Measurements from ENCODE around the gene TNFRSF13B. TPM values are rescaled to one million over a fixed set of nuclear protein-coding genes. Genes with fewer than 3 reads are reported as not detected.
"Not testable (repeated sequence)": the region's sequence is repeated elsewhere in the genome, so short reads cannot be mapped to it uniquely, and the experiment has no call there.

Gene TNFRSF13B
- total and polyA plus RNA-seq, 2 donors from 2014 or later, result 1.4 TPM; not detected in 1

- peak in 1 of 5 donors; percentile 63 for DNase-seq
- Histone ChIP-seq H3K9me3 (ENCODE audit: control insufficient read depth in 2 of 3, insufficient read depth in 1 of 3, low read length in 3 of 3) (no peaks in the 10 kb centered on the region), H3K9ac (ENCODE audit: low read length in 3 of 3) (no peak overlapping the region), H3K36me3 (ENCODE audit: control insufficient read depth in 2 of 3, insufficient read depth in 3 of 3, low read length in 3 of 3) (no peaks in the 10 kb centered on the region), H3K4me1 (ENCODE audit: control insufficient read depth in 2 of 3, insufficient read depth in 2 of 3, low read depth in 1 of 3, low read length in 3 of 3) (peaks cover 0 to 4% (median 0%) of the 10 kb centered on the region in 3 donors), H3K4me3 (ENCODE audit: low read length in 3 of 3) (no peak overlapping the region), H3K27me3 (ENCODE audit: control insufficient read depth, insufficient read depth, low read length) (no peaks in the 10 kb centered on the region), H3K27ac (ENCODE audit: low read depth in 2 of 2, low read length in 2 of 2) (no peak overlapping the region)
- intact Hi-C loops (cut with DNase I), result no loop called here
- TF ChIP-seq CTCF (IDR thresholded peaks at IDR 0.05; ENCODE audit: borderline replicate concordance, extremely low read depth, insufficient read depth), result no peak
- FAIRE-seq, result no peak
Observed at GRCh38 chr17:17004251-17004996, 32.5 kb upstream of the TNFRSF13B start.

- H3K9me3 ChIP-seq (ENCODE audit: control insufficient read depth in 2 of 3, insufficient read depth in 1 of 3, low read length in 3 of 3); H3K4me3 ChIP-seq (ENCODE audit: low read length in 3 of 3); H3K36me3 ChIP-seq (ENCODE audit: control insufficient read depth in 2 of 3, insufficient read depth in 3 of 3, low read length in 3 of 3); H3K27ac ChIP-seq (ENCODE audit: low read depth in 2 of 2, low read length in 2 of 2); H3K27me3 ChIP-seq (ENCODE audit: control insufficient read depth, insufficient read depth, low read length); FAIRE-seq; intact Hi-C loops (cut with DNase I); H3K4me1 ChIP-seq (ENCODE audit: control insufficient read depth in 2 of 3, insufficient read depth in 2 of 3, low read depth in 1 of 3, low read length in 3 of 3); H3K9ac ChIP-seq (ENCODE audit: low read length in 3 of 3): not testable (repeated sequence)
- peak in 1 of 5 donors; percentile 69 for DNase-seq
Observed at GRCh38 chr17:17002731-17003715, 31.1 kb upstream of the TNFRSF13B start.

- intact Hi-C loops (cut with DNase I), result no loop called here
- TF ChIP-seq CTCF (IDR thresholded peaks at IDR 0.05; ENCODE audit: borderline replicate concordance, extremely low read depth, insufficient read depth), result peak; percentile 93
- FAIRE-seq, result peak; percentile 47
Observed at GRCh38 chr17:17001874-17002520, 30.1 kb upstream of the TNFRSF13B start.

More at GRCh38 chr17:17001874-17002520, 30.1 kb upstream of the TNFRSF13B start:
- Histone ChIP-seq H3K9me3 (ENCODE audit: control insufficient read depth in 2 of 3, insufficient read depth in 1 of 3, low read length in 3 of 3) (no peaks in the 10 kb centered on the region), H3K27me3 (ENCODE audit: control insufficient read depth, insufficient read depth, low read length) (no peaks in the 10 kb centered on the region), H3K9ac (ENCODE audit: low read length in 3 of 3) (no peak overlapping the region), H3K27ac (ENCODE audit: low read depth in 2 of 2, low read length in 2 of 2) (no peak overlapping the region), H3K36me3 (ENCODE audit: control insufficient read depth in 2 of 3, insufficient read depth in 3 of 3, low read length in 3 of 3) (no peaks in the 10 kb centered on the region), H3K4me3 (ENCODE audit: low read length in 3 of 3) (no peak overlapping the region), H3K4me1 (ENCODE audit: control insufficient read depth in 2 of 3, insufficient read depth in 2 of 3, low read depth in 1 of 3, low read length in 3 of 3) (peaks cover 0 to 4% (median 0%) of the 10 kb centered on the region in 3 donors)
- peak; percentile 78 to 93 (median 86) for DNase-seq
